ENCODE measurements around the gene PRRG3. TPM values are rescaled to one million over a fixed set of nuclear protein-coding genes. Genes with fewer than 3 reads are reported as not detected.

Gene PRRG3
- polyA plus RNA-seq, 1 donor (not counting 4 experiments of a cell fraction or from before 2014, with no cell fraction given), result not detected

DNA sequence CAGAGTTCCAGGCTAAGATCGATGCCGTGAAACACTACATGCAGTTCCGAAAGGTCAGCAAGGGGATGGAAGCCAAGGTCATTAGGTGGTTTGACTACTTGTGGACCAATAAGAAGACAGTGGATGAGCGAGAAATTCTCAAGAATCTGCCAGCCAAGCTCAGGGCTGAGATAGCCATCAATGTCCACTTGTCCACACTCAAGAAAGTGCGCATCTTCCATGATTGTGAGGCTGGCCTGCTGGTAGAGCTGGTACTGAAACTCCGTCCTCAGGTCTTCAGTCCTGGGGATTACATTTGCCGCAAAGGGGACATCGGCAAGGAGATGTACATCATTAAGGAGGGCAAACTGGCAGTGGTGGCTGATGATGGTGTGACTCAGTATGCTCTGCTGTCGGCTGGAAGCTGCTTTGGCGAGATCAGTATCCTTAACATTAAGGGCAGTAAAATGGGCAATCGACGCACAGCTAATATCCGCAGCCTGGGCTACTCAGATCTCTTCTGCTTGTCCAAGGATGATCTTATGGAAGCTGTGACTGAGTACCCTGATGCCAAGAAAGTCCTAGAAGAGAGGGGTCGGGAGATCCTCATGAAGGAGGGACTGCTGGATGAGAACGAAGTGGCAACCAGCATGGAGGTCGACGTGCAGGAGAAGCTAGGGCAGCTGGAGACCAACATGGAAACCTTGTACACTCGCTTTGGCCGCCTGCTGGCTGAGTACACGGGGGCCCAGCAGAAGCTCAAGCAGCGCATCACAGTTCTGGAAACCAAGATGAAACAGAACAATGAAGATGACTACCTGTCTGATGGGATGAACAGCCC is 48.6 kb downstream of the PRRG3 start:
- no peak for FAIRE-seq
- no peak for DNase-seq (ENCODE audit: low read depth, low spot score)

DNA sequence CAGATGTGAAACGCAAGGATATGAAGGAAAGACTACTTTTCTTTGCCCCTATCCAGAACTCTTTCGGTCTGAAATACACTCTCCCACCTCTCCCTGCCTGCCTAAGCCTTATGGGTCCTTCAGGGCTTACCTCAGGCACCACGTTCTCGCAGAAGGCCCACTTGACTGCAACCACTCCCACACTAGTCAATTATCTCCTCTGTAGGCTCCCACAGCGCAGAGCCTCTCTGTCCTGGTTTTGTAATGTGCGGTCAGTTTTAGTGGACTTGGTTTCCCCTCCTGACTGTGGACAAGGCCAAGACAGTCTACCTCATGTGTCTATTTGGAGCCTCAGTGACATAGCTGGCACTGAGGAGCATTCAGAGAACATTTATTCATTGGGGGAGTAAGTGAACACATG is 50.4 kb downstream of the PRRG3 start:
- TF ChIP-seq, protein P1, sequence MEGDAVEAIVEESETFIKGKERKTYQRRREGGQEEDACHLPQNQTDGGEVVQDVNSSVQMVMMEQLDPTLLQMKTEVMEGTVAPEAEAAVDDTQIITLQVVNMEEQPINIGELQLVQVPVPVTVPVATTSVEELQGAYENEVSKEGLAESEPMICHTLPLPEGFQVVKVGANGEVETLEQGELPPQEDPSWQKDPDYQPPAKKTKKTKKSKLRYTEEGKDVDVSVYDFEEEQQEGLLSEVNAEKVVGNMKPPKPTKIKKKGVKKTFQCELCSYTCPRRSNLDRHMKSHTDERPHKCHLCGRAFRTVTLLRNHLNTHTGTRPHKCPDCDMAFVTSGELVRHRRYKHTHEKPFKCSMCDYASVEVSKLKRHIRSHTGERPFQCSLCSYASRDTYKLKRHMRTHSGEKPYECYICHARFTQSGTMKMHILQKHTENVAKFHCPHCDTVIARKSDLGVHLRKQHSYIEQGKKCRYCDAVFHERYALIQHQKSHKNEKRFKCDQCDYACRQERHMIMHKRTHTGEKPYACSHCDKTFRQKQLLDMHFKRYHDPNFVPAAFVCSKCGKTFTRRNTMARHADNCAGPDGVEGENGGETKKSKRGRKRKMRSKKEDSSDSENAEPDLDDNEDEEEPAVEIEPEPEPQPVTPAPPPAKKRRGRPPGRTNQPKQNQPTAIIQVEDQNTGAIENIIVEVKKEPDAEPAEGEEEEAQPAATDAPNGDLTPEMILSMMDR (optimal IDR thresholded peaks at IDR 0.05 in 1 of 3, IDR thresholded peaks at IDR 0.05 in 1 of 3, conservative IDR thresholded peaks at IDR 0.05 in 1 of 3; ENCODE audit: extremely low read depth in 1 of 3, insufficient read depth in 2 of 3, low read length in 3 of 3), result no peak
- no peak for TF ChIP-seq EZH2 (IDR thresholded peaks at IDR 0.05; ENCODE audit: low read length)

More for the DNA sequence above, 48.6 kb downstream of the PRRG3 start:
- H3K9me1 ChIP-seq (ENCODE audit: control insufficient read depth, extremely low read depth, insufficient read depth, low read length), result no peaks in the 10 kb centered on the region
- no peak overlapping the region for H2AFZ ChIP-seq (ENCODE audit: control insufficient read depth, low read length)
- no peak overlapping the region for H3K27ac ChIP-seq (ENCODE audit: control insufficient read depth, insufficient read depth, low read length)
- H3K9me3 ChIP-seq (ENCODE audit: control insufficient read depth, low read depth, low read length), result no peaks in the 10 kb centered on the region
- no peak overlapping the region for H3K4me3 ChIP-seq (ENCODE audit: control insufficient read depth in 2 of 3, extremely low read depth in 1 of 3, insufficient read depth in 2 of 3, low read depth in 1 of 3, low read length in 3 of 3)
- H4K20me1 ChIP-seq (ENCODE audit: control insufficient read depth, extremely low read depth, insufficient read depth, low read length), result no peaks in the 10 kb centered on the region
- H3K79me2 ChIP-seq (ENCODE audit: control insufficient read depth, insufficient read depth, low read length), result no peaks in the 10 kb centered on the region
- dilution Hi-C loops (cut with MboI; ENCODE audit: extremely low pct_ligation_motif_present, low sequenced_read_pairs), result loop anchor here (25.0 kb wide), 1 partner anchor 893 kb away; the partner anchor contains the start of gene GABRQ
- no peaks in the 10 kb centered on the region for H3K4me1 ChIP-seq (ENCODE audit: control insufficient read depth, extremely low read depth, insufficient read depth, low read length)
- TF ChIP-seq, protein P1 (optimal IDR thresholded peaks at IDR 0.05 in 1 of 3, IDR thresholded peaks at IDR 0.05 in 1 of 3, conservative IDR thresholded peaks at IDR 0.05 in 1 of 3; ENCODE audit: extremely low read depth in 1 of 3, insufficient read depth in 2 of 3, low read length in 3 of 3), result no peak
- TF ChIP-seq EZH2 (IDR thresholded peaks at IDR 0.05; ENCODE audit: low read length), result no peak
- no peaks in the 10 kb centered on the region for H3K36me3 ChIP-seq (ENCODE audit: control insufficient read depth in 2 of 2, extremely low read depth in 1 of 2, insufficient read depth in 2 of 2, low read length in 2 of 2)
- no peaks in the 10 kb centered on the region for H3K27me3 ChIP-seq (ENCODE audit: control insufficient read depth, extremely low read depth, insufficient read depth, low read length)
- no peak overlapping the region for H3K9ac ChIP-seq (ENCODE audit: control insufficient read depth, extremely low read depth, insufficient read depth, low read length)
- no peak overlapping the region for H3K4me2 ChIP-seq (ENCODE audit: control insufficient read depth, extremely low read depth, insufficient read depth, low read depth, low read length)

More for the DNA sequence above, 50.4 kb downstream of the PRRG3 start:
- Histone ChIP-seq H3K9me1 (ENCODE audit: control insufficient read depth, extremely low read depth, insufficient read depth, low read length) (no peaks in the 10 kb centered on the region), H3K4me3 (ENCODE audit: control insufficient read depth in 2 of 3, extremely low read depth in 1 of 3, insufficient read depth in 2 of 3, low read depth in 1 of 3, low read length in 3 of 3) (no peak overlapping the region), H3K27ac (ENCODE audit: control insufficient read depth, insufficient read depth, low read length) (no peak overlapping the region), H2AFZ (ENCODE audit: control insufficient read depth, low read length) (no peak overlapping the region), H3K36me3 (ENCODE audit: control insufficient read depth in 2 of 2, extremely low read depth in 1 of 2, insufficient read depth in 2 of 2, low read length in 2 of 2) (no peaks in the 10 kb centered on the region), H4K20me1 (ENCODE audit: control insufficient read depth, extremely low read depth, insufficient read depth, low read length) (no peaks in the 10 kb centered on the region), H3K79me2 (ENCODE audit: control insufficient read depth, insufficient read depth, low read length) (no peaks in the 10 kb centered on the region), H3K9ac (ENCODE audit: control insufficient read depth, extremely low read depth, insufficient read depth, low read length) (no peak overlapping the region), H3K9me3 (ENCODE audit: control insufficient read depth, low read depth, low read length) (no peaks in the 10 kb centered on the region), H3K4me2 (ENCODE audit: control insufficient read depth, extremely low read depth, insufficient read depth, low read depth, low read length) (no peak overlapping the region), H3K27me3 (ENCODE audit: control insufficient read depth, extremely low read depth, insufficient read depth, low read length) (no peaks in the 10 kb centered on the region), H3K4me1 (ENCODE audit: control insufficient read depth, extremely low read depth, insufficient read depth, low read length) (no peaks in the 10 kb centered on the region)
- DNase-seq (ENCODE audit: low read depth, low spot score), result no peak
- no peak for FAIRE-seq
- dilution Hi-C loops (cut with MboI; ENCODE audit: extremely low pct_ligation_motif_present, low sequenced_read_pairs), result loop anchor here (25.0 kb wide), 1 partner anchor 892 kb away; the partner anchor contains the start of gene GABRQ

All from keratinocyte (primary cell).